SH-SY5Y (cell line): ENCODE data around the gene BZW2.

Experiments
- GATA2 ChIP-seq: IDR thresholded peaks from 2 replicates; pipeline ENCODE4 v1.6.1; 2011; ENCODE audit warnings: mild to moderate bottlenecking, low read depth, low read length
- GATA3 ChIP-seq: IDR thresholded peaks from 2 replicates; pipeline ENCODE4 v1.6.1; 2011; ENCODE audit warnings: low read depth, mild to moderate bottlenecking, low read length, moderate library complexity

GRCh38 chr7:16636555-16637101 lies 9.4 kb upstream of the BZW2 start:
- TF ChIP-seq GATA2 (no peak), GATA3 (no peak)
